Activated T-helper 9 cell treated with anti-CD3 and anti-CD28 coated beads, Interleukin-2, amount 50 U/mL, for 16 hours (primary cell): Measurements from ENCODE around the gene TLR7.

Experiments used
- DNase-seq: peaks from one replicate; pipeline ENCODE4 v3.0.0-alpha.2; 2020; ENCODE audit warnings: low read depth

The TLR7 gene

GRCh38 chrX:12930150-12930549, 63.3 kb downstream of the TLR7 start:
- no peak for DNase-seq

GRCh38 chrX:12932244-12932643, 65.4 kb downstream of the TLR7 start:
- DNase-seq = no peak

- DNase-seq = no peak
Observed at GRCh38 chrX:12934850-12935249, 68.0 kb downstream of the TLR7 start.

GRCh38 chrX:12936947-12937346, 70.1 kb downstream of the TLR7 start:
- DNase-seq = no peak
